ACC112 (cell line): Measurements from ENCODE around the gene ZNF547.

Source experiments
- H2AFZ ChIP-seq: fragments of 200-600 bp; sonication (generic); one replicate; pipeline ENCODE4 v1.6.0; 2017; ENCODE audit warnings: antibody characterized with exemption, low read length; ENCODE audit not compliant: unreplicated experiment
- H3K27ac ChIP-seq: fragments of 200-600 bp; sonication (generic); 2 replicates; pipeline ENCODE4 v1.5.1; 2014; ENCODE audit warnings: low read depth, mild to moderate bottlenecking, antibody characterized with exemption, low read length, moderate library complexity
- H3K27me3 ChIP-seq: fragments of 200-600 bp; sonication (generic); 2 replicates; pipeline ENCODE4 v1.6.1; 2014; ENCODE audit warnings: mild to moderate bottlenecking, antibody characterized with exemption, low read length, moderate library complexity, mixed read lengths; ENCODE audit not compliant: insufficient read depth
- H3K36me3 ChIP-seq: fragments of 200-600 bp; sonication (generic); 2 replicates; pipeline ENCODE4 v1.6.1; 2016; ENCODE audit warnings: mild to moderate bottlenecking, antibody characterized with exemption, low read length, moderate library complexity, mixed read lengths; ENCODE audit not compliant: insufficient read depth
- H3K4me1 ChIP-seq: fragments of 200-600 bp; sonication (generic); one replicate; pipeline ENCODE4 v1.6.1; 2016; ENCODE audit warnings: low read length, mixed read lengths; ENCODE audit not compliant: insufficient read depth, unreplicated experiment, control insufficient read depth
- H3K4me3 ChIP-seq: fragments of 200-600 bp; sonication (generic); 2 replicates; pipeline ENCODE4 v1.5.1; 2014; ENCODE audit warnings: mild to moderate bottlenecking, low read depth, low read length
- H3K79me2 ChIP-seq: fragments of 200-600 bp; sonication (generic); one replicate; pipeline ENCODE4 v1.6.0; 2016; ENCODE audit warnings: low read length; ENCODE audit not compliant: control insufficient read depth, unreplicated experiment, insufficient read depth

ZNF547 gene

DNA sequence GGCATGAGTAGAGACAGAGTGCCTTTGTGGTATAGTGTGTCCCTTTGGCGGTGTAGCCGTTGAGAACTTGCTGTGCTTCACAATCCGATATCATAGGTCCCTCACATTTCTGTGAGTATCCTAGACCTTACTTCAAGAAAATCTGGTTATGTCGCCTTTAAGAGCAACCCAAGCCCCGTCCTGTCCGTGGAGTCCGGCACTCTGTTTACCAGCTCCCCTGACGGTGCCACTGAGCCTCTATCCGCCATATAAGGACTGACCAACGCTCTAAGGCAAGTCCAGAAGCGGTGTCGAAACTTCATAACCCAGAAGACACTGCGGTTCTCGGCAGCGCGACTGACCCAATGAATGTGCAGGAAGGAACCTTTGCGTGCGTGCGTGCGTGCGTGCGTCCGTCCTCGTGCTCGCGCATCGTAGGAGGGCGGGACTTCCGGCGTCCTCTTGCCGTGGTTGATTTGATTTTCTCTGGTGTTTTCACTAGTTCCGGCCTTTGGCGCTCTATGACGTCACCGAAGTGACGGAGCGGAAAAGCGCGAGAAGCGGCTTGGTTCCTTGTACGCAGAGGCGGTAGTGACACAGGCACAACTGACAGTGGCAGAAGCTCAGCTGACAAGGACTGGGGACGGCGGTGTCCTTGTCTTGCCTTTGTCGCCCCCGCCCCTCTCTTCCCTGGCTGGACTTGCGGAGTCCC is at the start of gene ZNF547, which contains the start of gene TRAPPC2B:
TSS of gene ZNF547 (plus strand) at position 555 of the 691 bp plus-strand sequence. CDS start 5,005 bp downstream, outside the sequence.
TSS of gene TRAPPC2B (plus strand) at position 555 of the 691 bp plus-strand sequence. CDS start 1,283 bp downstream, outside the sequence.
- Histone ChIP-seq H3K79me2 (peaks cover 9% of the 10 kb centered on the region), H3K27ac (peak within 1 kb of the TSS; percentile 79), H2AFZ (peak within 1 kb of the TSS; percentile 75), H3K4me1 (peaks cover 4% of the 10 kb centered on the region), H3K4me3 (peak within 1 kb of the TSS; percentile 89), H3K36me3 (peaks cover 5% of the 10 kb centered on the region; the same call in 1 of the 2 replicates), H3K27me3 (no peaks in the 10 kb centered on the region)

DNA sequence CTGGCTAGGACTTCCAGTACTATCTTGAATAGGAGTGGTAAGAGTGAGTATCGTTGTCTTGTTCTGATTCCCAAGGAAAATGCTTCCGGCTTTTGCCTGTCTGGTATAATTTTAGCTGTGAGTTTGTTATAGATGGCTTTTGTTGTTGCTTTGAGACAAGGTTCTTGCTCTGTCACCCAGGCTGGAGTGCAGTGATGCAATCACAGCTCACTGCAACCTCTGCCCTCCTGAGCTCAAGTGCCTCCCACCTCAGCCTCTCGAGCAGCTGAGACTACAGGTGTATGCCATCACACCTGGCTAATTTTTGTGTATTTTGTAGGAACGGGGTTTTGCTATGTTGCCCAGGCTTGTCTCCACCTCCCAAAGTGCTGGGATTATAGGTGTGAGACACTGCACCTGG is 49.2 kb upstream of the ZNF547 start:
- H3K79me2 ChIP-seq = no peaks in the 10 kb centered on the region

DNA sequence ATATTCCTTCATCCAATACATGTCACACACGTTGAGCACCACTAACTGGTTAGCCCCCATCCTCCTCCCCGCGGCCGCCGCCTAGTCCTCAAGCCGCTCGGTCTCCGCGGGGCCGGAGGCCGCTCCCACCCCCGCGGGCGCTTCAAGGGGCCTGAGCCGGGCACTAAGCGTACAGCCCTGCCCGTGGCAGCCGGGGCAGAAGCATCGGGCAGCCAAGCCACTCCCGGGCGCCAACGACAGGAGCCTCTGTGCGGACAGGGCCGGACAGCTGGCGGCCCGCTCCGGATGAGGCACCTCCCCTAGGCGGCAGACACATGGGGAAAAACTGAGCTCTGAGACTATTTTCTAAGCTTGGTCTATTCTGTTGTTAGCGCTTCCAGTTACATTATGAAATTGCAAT is 45.8 kb upstream of the ZNF547 start:
- Histone ChIP-seq H3K27me3 (peaks cover 21% of the 10 kb centered on the region), H3K4me3 (peak overlapping the region; percentile 63), H3K36me3 (no peaks in the 10 kb centered on the region), H2AFZ (no peak overlapping the region), H3K4me1 (peaks cover 12% of the 10 kb centered on the region), H3K27ac (no peak overlapping the region), H3K79me2 (peaks cover 17% of the 10 kb centered on the region)

More for the DNA sequence above, 49.2 kb upstream of the ZNF547 start:
- no peak overlapping the region for H3K27ac ChIP-seq
- no peak overlapping the region for H2AFZ ChIP-seq
- no peaks in the 10 kb centered on the region for H3K4me1 ChIP-seq
- no peaks in the 10 kb centered on the region for H3K36me3 ChIP-seq
- no peak overlapping the region for H3K4me3 ChIP-seq
- H3K27me3 ChIP-seq = peaks cover 21% of the 10 kb centered on the region

DNA sequence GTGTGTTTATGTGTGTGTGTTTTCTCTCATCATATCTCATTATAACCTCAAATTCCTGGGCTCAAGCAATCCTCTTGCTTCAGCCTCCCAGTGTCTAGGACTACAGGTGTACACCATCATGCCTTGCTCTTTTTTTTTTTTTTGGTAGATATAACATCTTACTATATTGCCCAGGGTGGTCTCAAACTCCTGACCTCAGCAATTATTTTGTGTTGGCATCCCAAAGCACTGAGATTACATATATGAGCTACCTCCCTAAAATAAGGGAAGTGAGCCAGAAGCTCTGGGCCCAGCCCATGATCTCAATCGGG is 43.5 kb upstream of the ZNF547 start:
- peak overlapping the region; percentile 83 for H2AFZ ChIP-seq
- H3K4me1 ChIP-seq = peaks cover 12% of the 10 kb centered on the region
- peak overlapping the region; percentile 21; the same call in 1 of the 2 replicates for H3K27ac ChIP-seq
- no peaks in the 10 kb centered on the region; the same call in 1 of the 2 replicates for H3K36me3 ChIP-seq
- peak overlapping the region; percentile 94 for H3K4me3 ChIP-seq
- peaks cover 19% of the 10 kb centered on the region for H3K27me3 ChIP-seq
- peaks cover 24% of the 10 kb centered on the region for H3K79me2 ChIP-seq

DNA sequence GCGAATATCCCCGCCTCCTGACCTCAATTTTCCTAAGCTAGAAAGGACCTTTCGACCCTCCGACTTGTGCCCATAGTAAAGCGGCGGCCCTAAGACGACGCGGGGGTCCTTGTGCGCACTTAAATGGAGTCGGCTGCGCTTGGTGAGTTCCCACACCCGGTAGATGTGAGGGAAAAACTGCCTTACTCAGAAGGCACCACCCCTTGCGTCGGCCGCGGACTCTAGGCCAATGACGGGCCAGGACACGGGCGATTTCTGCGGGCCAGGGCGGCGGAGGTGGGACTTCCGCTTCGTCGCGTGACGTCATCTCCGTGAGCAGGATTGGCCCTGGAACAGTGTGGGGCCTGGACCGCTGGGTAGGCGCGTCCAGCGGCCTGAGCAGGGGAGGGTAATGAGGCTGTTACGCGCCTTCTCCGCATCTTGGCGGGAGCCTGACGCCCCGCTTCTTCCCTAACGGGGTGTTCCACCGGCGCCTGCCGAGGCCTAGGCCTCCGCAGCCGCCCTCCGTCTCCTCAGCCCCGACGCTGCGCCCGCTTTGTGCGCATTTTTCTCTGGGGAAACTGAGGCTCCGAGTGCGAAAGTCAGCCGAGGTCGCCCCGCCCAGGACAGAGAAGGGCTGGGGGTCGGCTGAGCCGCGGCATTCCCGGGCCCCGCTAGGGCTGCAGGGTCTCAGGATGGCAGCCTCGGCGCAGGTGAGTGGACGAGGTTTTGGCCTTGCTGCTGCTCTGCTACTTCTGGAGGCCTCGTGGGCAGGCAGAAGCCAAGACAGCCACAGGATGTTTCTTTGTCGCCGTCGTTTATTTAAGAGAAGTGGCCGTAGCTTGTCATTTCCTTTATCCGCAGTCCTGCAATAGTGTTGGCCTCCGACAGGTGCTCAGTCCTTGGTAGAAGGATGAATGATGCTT is 42.9 kb upstream of the ZNF547 start, which contains the start of gene ZNF543:
TSS of gene ZNF543 (plus strand) at position 293 of the 905 bp plus-strand sequence. CDS start at position 675, 382 bp downstream.
- H3K4me3 ChIP-seq = peak within 1 kb of the TSS; percentile 94
- peak within 1 kb of the TSS; percentile 49; the same call in 1 of the 2 replicates for H3K27ac ChIP-seq
- H3K36me3 ChIP-seq = no peaks in the 10 kb centered on the region; the same call in 1 of the 2 replicates
- peaks cover 13% of the 10 kb centered on the region for H3K27me3 ChIP-seq
- H2AFZ ChIP-seq = peak within 1 kb of the TSS; percentile 83
- peaks cover 12% of the 10 kb centered on the region for H3K4me1 ChIP-seq
- peaks cover 24% of the 10 kb centered on the region for H3K79me2 ChIP-seq

DNA sequence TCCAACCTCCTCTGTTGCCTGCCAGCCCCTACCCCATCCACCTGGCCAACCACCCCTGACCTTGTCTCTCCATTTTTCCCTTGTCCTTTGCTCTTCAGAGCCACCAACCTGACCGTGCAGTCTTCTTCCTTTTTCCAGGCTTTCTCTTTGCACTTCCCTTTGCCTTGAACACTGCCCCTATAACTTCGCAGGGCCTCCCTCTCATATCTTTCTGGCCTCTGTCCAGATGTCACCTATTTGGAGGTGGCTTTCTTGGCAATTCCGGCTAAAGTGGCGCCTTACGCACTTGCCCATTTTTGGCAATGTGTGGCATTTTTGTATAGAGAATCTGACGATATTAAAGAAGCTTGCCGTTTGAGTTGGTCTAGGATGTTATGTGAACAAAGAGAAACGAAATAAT is 42.2 kb upstream of the ZNF547 start:
- Histone ChIP-seq H3K4me3 (peak overlapping the region; percentile 94), H2AFZ (no peak overlapping the region), H3K27me3 (peaks cover 6% of the 10 kb centered on the region), H3K79me2 (peaks cover 24% of the 10 kb centered on the region), H3K36me3 (no peaks in the 10 kb centered on the region; the same call in 1 of the 2 replicates), H3K27ac (no peak overlapping the region), H3K4me1 (peaks cover 12% of the 10 kb centered on the region)

DNA sequence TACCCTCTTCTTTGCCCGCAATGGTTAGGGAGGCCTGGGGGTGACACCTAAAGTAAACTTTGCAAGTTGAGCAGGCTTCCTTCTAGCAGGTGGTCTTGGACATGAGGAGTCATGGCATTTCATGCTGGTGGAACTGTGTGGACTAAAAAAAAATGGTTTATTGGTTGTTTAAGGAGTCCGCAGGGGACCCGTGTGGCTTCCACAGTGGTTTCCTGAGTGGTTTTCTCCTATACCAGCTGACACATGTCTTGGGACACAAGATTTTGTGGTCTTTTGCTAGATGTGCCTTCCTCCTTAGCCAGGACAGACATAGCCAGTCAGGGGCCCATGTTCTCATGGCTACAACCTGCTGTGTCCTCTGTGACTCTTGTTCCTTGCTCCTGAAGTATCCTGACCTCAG is 41.6 kb upstream of the ZNF547 start:
- Histone ChIP-seq H3K27ac (no peak overlapping the region), H3K79me2 (peaks cover 24% of the 10 kb centered on the region), H3K36me3 (no peaks in the 10 kb centered on the region; the same call in 1 of the 2 replicates), H2AFZ (no peak overlapping the region), H3K27me3 (no peaks in the 10 kb centered on the region; the same call in 1 of the 2 replicates), H3K4me3 (peak overlapping the region; percentile 94), H3K4me1 (peaks cover 12% of the 10 kb centered on the region)

DNA sequence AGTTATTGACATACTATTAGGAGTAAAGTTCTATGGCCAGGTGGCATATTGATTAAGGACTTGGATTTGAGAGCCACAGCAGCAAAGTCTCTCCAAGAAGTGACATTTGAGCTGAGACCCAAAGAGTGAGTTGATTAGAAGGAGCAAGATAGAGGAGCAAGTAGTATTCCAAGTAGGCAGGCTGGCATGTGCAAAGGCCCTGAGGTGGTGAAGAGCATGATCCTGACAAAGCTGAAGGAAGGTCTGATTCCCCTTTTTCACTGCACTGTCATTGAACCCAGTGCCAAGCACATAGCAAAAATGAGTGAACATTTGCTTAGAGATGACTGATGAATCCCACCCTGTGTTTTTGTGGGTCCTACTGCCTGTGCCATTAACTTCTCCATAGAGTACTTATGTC is 38.4 kb upstream of the ZNF547 start:
- H3K4me3 ChIP-seq = no peak overlapping the region
- no peaks in the 10 kb centered on the region for H3K27me3 ChIP-seq
- H2AFZ ChIP-seq = no peak overlapping the region
- peaks cover 12% of the 10 kb centered on the region for H3K4me1 ChIP-seq
- H3K27ac ChIP-seq = no peak overlapping the region
- H3K79me2 ChIP-seq = peaks cover 24% of the 10 kb centered on the region
- peaks cover 13% of the 10 kb centered on the region for H3K36me3 ChIP-seq

DNA sequence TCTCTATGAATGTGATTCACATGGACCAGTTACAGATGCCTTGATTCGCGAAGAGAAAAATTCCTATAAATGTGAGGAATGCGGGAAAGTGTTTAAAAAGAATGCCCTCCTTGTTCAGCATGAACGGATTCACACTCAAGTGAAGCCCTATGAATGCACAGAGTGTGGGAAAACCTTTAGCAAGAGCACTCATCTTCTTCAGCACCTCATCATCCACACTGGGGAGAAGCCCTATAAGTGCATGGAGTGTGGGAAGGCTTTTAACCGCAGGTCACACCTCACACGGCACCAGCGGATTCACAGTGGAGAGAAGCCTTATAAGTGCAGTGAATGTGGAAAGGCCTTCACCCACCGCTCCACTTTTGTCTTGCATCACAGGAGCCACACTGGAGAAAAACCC is 35.4 kb upstream of the ZNF547 start:
- H3K27ac ChIP-seq = no peak overlapping the region
- H3K4me1 ChIP-seq = no peaks in the 10 kb centered on the region
- H3K27me3 ChIP-seq = no peaks in the 10 kb centered on the region
- H2AFZ ChIP-seq = no peak overlapping the region
- peaks cover 13% of the 10 kb centered on the region for H3K36me3 ChIP-seq
- H3K79me2 ChIP-seq = peaks cover 3% of the 10 kb centered on the region
- no peak overlapping the region for H3K4me3 ChIP-seq

DNA sequence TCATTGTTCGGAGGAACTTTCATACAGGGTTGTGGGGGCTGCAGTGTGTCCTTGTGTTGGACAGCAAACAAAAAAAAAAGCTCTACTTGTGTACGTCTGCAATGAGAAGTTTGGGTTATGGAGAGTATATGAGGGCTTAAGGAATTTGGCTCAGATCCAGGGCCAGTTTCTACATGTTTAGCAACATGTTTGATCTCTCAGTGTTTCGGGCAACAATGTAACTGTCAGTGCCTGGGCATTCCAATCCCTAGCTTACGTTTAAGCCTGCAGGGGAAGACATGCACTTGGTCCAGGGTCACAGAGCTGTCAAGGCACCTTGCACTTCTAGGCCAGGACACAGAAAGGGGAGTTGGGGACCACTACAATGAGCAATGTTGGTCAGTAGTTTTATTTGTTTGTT is 29.2 kb upstream of the ZNF547 start:
- Histone ChIP-seq H3K27ac (no peak overlapping the region), H3K4me1 (no peaks in the 10 kb centered on the region)

More for the DNA sequence above, 29.2 kb upstream of the ZNF547 start:
- Histone ChIP-seq H3K36me3 (peaks cover under 1% of the 10 kb centered on the region; the same call in 1 of the 2 replicates), H2AFZ (no peak overlapping the region), H3K4me3 (no peak overlapping the region), H3K27me3 (no peaks in the 10 kb centered on the region), H3K79me2 (no peaks in the 10 kb centered on the region)
